ENCODE measurements around the gene B9D1.

B9D1 gene

GRCh38 chr17:19336938-19337711 lies 25.4 kb downstream of the B9D1 start:
- no peak for DNase-seq

- DNase-seq, result no peak
Observed at GRCh38 chr17:19335951-19336631, 26.4 kb downstream of the B9D1 start.

DNA sequence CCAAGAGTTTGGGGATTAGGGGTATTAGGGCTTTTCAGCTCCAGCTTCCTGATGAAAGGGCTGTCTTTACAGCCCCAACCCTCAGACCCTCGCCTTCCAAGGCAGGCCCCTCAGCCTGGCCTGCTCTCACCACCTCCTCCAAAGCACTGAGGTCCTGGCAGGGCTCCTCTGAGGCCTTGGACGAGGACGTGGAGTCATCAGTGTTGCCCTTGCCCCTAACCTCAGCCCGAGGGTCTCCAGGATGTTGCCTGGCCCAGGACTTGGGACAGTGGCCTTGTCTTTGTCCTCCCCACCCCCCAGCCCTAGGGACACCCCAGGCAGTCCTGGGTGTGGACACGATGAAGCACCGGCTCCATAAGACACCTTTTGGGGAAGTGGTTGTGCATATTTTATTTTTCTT lies 28.2 kb downstream of the B9D1 start:
- DNase-seq, result no peak

- no peak for DNase-seq
Observed at GRCh38 chr17:19333736-19334290, 28.7 kb downstream of the B9D1 start.

DNA sequence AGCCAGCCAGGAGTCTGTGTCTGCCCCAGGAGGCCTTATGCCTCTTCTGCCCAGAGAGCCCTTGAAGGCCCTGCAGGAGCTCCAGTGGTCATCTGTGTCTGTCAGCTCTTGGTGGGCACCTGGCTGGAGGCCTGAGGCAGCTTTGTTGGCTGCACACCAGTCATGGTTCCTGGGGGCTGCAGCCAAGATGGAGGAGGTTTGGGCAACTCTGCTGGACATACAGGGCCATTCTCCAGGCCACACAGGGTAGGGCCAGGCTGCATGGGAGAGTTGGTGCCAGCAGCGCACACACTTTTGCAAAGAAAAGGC lies 29.4 kb downstream of the B9D1 start:
- DNase-seq, result no peak

- no peak for DNase-seq
Observed at GRCh38 chr17:19332371-19333131, 30.0 kb downstream of the B9D1 start.

- no peak for DNase-seq
Observed at GRCh38 chr17:19331543-19332245, 30.8 kb downstream of the B9D1 start.

- no peak for DNase-seq
Observed at GRCh38 chr17:19331134-19331533, 31.4 kb downstream of the B9D1 start.

DNA sequence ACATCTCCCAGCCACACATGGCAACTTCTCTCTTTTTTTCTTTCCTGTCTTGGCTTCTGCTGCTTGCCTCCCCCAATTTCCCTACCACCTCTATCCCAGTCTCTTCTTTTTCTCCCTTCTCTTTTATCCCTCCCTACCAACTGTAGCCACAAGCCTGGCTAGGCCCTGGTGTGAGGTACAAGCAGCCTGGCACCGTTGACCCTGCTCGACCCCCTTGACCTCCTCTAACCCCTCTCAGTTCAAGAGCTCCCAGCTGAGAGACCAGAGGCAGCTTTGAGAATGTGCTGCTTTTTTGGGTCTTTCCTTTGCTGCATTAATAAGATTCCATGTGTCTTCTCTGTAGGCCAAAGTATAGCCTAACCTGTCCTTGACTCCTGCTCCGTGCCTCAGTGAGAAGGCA lies 32.3 kb downstream of the B9D1 start:
- no peak for DNase-seq

DNA sequence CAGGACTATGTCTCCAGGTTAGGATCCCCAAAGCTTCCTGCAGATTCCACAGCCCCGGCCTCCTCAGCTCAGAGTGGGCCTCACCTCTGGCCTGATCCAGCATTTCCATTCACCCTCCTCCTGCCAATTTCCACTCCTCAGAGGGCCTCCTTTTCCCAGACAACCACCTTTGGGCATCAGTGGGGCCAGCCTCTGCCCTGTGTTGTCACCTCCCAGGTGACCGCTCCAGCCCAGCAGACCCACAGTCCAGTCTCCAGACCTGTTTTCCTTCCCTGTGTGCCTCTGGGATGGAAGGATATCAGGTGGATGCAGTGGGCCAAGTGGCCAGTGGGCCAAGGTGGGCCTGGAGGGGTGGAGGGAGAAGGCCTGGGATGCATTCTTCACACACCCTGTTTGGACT lies 32.7 kb downstream of the B9D1 start:
- DNase-seq, result no peak

DNA sequence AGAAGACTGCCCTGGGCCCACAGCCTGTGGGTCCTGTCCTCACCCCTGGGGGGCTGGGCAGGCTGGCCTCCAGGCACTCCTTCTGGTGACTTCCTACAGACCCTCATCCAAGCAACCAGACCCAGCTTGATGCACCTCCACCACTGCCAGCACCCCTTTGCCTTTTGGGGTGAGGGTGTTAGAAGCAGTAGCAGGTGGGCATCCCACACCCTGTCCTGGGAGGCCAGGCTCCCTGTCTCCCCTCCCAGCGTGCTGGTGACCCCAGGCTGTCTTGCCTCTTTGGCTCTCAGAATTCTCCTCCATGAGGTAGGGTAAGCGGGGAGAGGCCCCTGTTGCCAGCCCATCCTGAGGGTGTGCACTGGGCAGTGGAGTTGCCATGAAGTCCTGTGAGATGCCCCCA lies 33.4 kb downstream of the B9D1 start:
- no peak for DNase-seq

DNA sequence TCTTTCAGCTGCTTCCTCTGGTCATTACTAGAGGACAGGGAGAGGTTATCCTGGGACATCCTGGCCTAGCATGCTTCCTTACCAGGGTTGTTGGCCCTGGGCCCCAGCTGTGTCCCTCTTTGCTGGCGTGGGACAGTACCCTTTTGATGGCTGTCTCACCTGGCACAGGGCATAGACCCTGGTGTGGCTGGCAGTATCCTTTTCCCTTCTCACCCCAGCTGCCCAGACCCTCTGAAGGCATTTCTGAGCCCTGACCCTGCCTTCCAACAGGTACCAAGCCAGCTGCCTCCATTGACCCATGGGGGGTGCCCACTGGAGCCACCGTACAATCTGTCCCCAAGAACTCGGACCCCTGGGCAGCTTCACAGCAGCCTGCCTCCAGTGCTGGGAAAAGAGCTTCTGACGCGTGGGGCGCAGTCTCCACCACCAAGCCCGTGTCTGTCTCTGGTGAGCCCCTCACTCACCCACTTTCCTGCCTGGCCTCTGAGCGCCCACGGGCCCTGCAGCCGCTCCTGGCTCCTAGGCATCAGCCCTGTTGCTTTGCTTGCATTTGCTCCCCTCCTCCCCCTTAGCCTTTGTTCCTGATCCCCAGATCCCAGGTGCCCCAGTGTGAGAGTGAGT lies 34.0 kb downstream of the B9D1 start:
- DNase-seq, result no peak

- DNase-seq, result no peak
Observed at GRCh38 chr17:19327031-19327783, 35.3 kb downstream of the B9D1 start.

GRCh38 chr17:19325542-19325941 lies 37.0 kb downstream of the B9D1 start:
- DNase-seq, result no peak

DNA sequence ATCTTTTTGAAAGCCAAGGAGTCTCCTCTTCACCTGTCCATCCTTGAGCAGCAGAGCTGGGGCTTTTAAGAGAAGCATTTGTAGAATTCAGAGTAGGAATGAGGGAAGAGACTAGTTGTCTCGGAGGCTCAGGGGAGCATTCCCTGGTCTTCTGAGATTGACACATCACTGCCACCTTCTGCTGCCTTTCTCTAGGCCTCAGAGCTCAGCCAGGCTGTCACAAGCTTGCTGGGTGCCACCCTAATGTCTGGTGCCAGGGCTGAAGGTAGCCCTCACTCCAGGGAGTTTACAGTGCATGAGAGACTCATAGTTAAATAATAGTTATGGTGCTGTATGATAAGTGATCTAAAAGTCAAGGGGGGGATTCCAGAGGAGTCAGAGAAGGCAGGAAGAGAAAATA lies 39.7 kb downstream of the B9D1 start:
- no peak for DNase-seq

DNA sequence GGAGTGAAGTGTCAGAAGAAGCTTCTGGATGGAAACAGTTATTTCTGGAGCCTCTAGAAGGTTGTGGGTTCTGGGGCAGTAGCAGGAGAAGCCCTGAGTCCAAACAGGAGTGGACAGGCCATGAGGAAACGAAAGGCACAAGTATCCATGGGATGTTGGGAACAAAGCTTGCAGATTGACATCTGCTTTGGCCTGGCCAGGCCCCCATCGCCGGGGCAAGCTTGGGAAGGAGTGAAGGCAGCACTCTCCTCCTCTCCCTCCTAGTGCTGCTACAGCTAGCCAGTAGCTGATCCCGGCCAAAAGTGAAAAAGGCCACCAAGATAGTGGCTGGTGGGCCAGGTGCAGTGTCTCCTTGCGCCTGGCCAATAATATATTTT lies 40.4 kb downstream of the B9D1 start:
- DNase-seq, result no peak

DNA sequence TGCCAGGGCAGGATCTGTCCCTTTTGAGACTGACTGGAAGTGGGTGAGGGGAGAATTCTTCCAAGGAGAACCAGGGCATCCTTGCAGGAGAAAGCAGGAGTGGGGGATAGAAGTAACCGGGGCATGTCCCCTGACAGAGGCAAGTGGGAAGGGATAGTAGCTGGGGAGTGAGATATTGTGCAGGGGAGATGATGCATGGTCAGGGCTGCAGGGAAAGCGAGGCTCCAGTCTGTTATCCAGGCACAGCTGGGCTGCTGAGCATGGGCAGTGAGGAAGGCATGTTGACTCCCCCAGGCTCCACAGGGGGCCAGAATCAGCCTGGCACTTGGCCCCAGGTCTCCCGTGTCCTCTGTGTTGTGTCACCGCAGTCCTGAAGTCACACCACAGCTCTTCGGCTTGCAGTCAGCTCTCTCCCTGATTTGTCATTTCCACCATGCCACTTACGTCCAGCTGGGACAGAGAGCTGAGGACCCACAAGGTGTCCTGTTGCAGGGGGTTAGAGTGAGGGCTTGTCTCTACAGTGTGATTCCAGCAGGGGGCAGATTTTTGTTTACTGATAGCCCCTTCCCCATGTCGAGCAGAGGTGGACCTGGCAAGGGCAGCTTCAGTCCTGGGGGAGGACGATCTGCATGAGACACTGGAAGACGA lies 40.9 kb downstream of the B9D1 start:
- DNase-seq, result no peak

- DNase-seq, result no peak
Observed at GRCh38 chr17:19320876-19321275, 41.6 kb downstream of the B9D1 start.

- DNase-seq, result no peak
Observed at GRCh38 chr17:19319771-19320505, 42.6 kb downstream of the B9D1 start.

- no peak for DNase-seq
Observed at GRCh38 chr17:19318611-19319010, 43.9 kb downstream of the B9D1 start.
